Measurements from ENCODE around the gene COG1. TPM values are rescaled to one million over a fixed set of nuclear protein-coding genes. Genes with fewer than 3 reads are reported as not detected.
A peak's percentile ranks its signal among the peaks of the same experiment; 100 is the strongest.

Gene COG1
- total and polyA plus RNA-seq, 10 donors, result 8.9 to 48.8 (median 32.2) TPM

GRCh38 chr17:73223626-73224230 is 30.9 kb downstream of the COG1 start:
- peaks cover 18 to 59% (median 35%) of the 10 kb centered on the region in 6 donors for H3K4me1 ChIP-seq
- 87 to 100% (median 93%) methylated on average over 2 of the region's 2 CpGs for WGBS, 5 donors
- intact Hi-C loops (cut with DNase I; ENCODE audit: low total_unique reads), result no loop called here

GRCh38 chr17:73224237-73224636 is 31.4 kb downstream of the COG1 start:
- no peak for DNase-seq
- peaks cover 22 to 64% (median 40%) of the 10 kb centered on the region in 6 donors for H3K4me1 ChIP-seq
- H3K27me3 ChIP-seq (replicated peaks in 1 of 7), result no peaks in the 10 kb centered on the region
- TF ChIP-seq POLR2AphosphoS5 (IDR thresholded peaks at IDR 0.05) (no peak), CTCF (IDR thresholded peaks at IDR 0.05 in 8 of 11, conservative IDR thresholded peaks at IDR 0.05 in 3 of 11) (no peak), POLR2A (IDR thresholded peaks at IDR 0.05) (no peak)
- no peak overlapping the region for H3K4me3 ChIP-seq
- no peak overlapping the region for H3K27ac ChIP-seq
- intact Hi-C loops (cut with DNase I; ENCODE audit: low total_unique reads), result no loop called here
- H3K36me3 ChIP-seq, result peaks cover 0 to 51% (median 2%) of the 10 kb centered on the region in 6 donors
- no peaks in the 10 kb centered on the region for H3K9me3 ChIP-seq
- WGBS, 5 donors, result 76 to 96% (median 88%) methylated on average over 2 of the region's 2 CpGs

More at GRCh38 chr17:73223626-73224230, 30.9 kb downstream of the COG1 start:
- peaks cover 0 to 56% (median 2%) of the 10 kb centered on the region in 6 donors for H3K36me3 ChIP-seq
- H3K27ac ChIP-seq, result no peak overlapping the region
- no peak overlapping the region for H3K4me3 ChIP-seq
- TF ChIP-seq POLR2AphosphoS5 (IDR thresholded peaks at IDR 0.05) (no peak), POLR2A (IDR thresholded peaks at IDR 0.05) (no peak), CTCF (IDR thresholded peaks at IDR 0.05 in 8 of 11, conservative IDR thresholded peaks at IDR 0.05 in 3 of 11) (no peak)
- no peaks in the 10 kb centered on the region for H3K27me3 ChIP-seq (replicated peaks in 1 of 7)
- no peak for DNase-seq
- H3K9me3 ChIP-seq, result no peaks in the 10 kb centered on the region

GRCh38 chr17:73224663-73225305 is 31.9 kb downstream of the COG1 start:
- peaks cover 25 to 70% (median 44%) of the 10 kb centered on the region in 6 donors for H3K4me1 ChIP-seq
- TF ChIP-seq CTCF (IDR thresholded peaks at IDR 0.05 in 8 of 11, conservative IDR thresholded peaks at IDR 0.05 in 3 of 11), result no peak
- no peak for TF ChIP-seq POLR2AphosphoS5 (IDR thresholded peaks at IDR 0.05)
- no peak for TF ChIP-seq POLR2A (IDR thresholded peaks at IDR 0.05)
- WGBS, 5 donors, result 73 to 91% (median 83%) methylated on average over 5 of the region's 5 CpGs

GRCh38 chr17:73226556-73227172 is 33.8 kb downstream of the COG1 start:
- Histone ChIP-seq H3K27me3 (replicated peaks in 1 of 7) (no peaks in the 10 kb centered on the region), H3K36me3 (peaks cover 0 to 29% (median 0%) of the 10 kb centered on the region in 6 donors), H3K4me3 (no peak overlapping the region), H3K9me3 (no peaks in the 10 kb centered on the region), H3K27ac (peak overlapping the region in 3 of 8 donors; percentile 7 to 68 (median 25)), H3K4me1 (peaks cover 35 to 88% (median 61%) of the 10 kb centered on the region in 6 donors)
- TF ChIP-seq CTCF (IDR thresholded peaks at IDR 0.05 in 8 of 11, conservative IDR thresholded peaks at IDR 0.05 in 3 of 11) (no peak), POLR2AphosphoS5 (IDR thresholded peaks at IDR 0.05) (no peak), POLR2A (IDR thresholded peaks at IDR 0.05) (no peak)
- DNase-seq, result no peak
- intact Hi-C loops (cut with DNase I; ENCODE audit: low total_unique reads), result no loop called here
- 57 to 74% (median 68%) methylated on average over 3 of the region's 3 CpGs for WGBS, 5 donors

More at GRCh38 chr17:73224663-73225305, 31.9 kb downstream of the COG1 start:
- Histone ChIP-seq H3K9me3 (no peaks in the 10 kb centered on the region), H3K36me3 (peaks cover 0 to 46% (median 0%) of the 10 kb centered on the region in 6 donors), H3K27ac (no peak overlapping the region), H3K27me3 (replicated peaks in 1 of 7) (no peaks in the 10 kb centered on the region), H3K4me3 (no peak overlapping the region)
- intact Hi-C loops (cut with DNase I; ENCODE audit: low total_unique reads), result no loop called here
- DNase-seq, result no peak
